HUES6 (cell line): ENCODE data around the gene POC1B.

Experiments
- H3K27ac ChIP-seq: 2 replicates; pipeline ENCODE4 v1.7.0; 2013; ENCODE audit warnings: low read depth, mild to moderate bottlenecking, low read length, inconsistent platforms
- H3K27me3 ChIP-seq: 2 replicates; pipeline ENCODE4 v1.6.1; 2013; ENCODE audit warnings: low read length; ENCODE audit not compliant: control insufficient read depth, insufficient read depth
- H3K36me3 ChIP-seq: 2 replicates; pipeline ENCODE4 v1.6.1; 2013; ENCODE audit warnings: low read length; ENCODE audit not compliant: control insufficient read depth, insufficient read depth
- H3K4me1 ChIP-seq: 2 replicates; pipeline ENCODE4 v1.6.1; 2013; ENCODE audit warnings: low read length; ENCODE audit not compliant: control insufficient read depth, insufficient read depth
- H3K4me3 ChIP-seq: 2 replicates; pipeline ENCODE4 v1.5.1; 2013; ENCODE audit warnings: low read depth, low read length
- H3K9ac ChIP-seq: one replicate; pipeline ENCODE4 v1.6.1; 2013; ENCODE audit warnings: mild to moderate bottlenecking, low read length
- H3K9me3 ChIP-seq: 2 replicates; pipeline ENCODE4 v1.6.1; 2013; ENCODE audit warnings: low read depth, low read length; ENCODE audit not compliant: control insufficient read depth, insufficient read depth

POC1B gene

DNA sequence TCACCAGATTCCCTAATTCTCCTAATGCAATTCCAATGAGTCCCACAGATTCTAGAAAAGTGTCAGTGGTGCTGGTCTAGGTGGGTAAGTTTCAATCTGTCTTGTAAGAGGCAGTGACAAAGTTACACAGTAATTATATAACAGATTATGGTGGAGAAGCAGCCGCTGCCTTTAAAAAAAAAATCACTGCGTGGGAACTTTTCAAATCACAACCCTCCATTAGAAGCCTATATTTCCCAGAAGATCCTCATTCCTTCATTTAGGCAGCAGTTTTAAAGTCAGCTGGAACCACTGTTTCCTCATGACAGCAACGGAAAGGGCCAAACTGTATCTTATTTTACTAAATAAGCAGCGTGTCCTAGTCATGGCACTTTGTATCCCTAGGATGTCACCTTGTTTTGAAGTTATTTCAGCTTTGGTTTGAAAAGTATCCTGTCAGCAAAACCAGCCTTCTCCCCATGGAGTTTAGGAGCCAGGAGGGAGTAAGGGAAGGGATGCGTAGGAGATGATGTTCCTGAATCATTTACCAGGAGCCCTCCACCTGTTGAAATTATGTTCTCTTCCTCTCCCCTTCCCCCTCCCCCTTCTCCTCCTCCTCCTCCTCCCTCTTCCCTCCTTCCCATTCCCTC, 145.9 kb downstream of the POC1B start:
- H3K4me1 ChIP-seq = peaks cover 18% of the 10 kb centered on the region
- H3K9me3 ChIP-seq = no peaks in the 10 kb centered on the region
- H3K27ac ChIP-seq = no peak overlapping the region
- H3K4me3 ChIP-seq = no peak overlapping the region
- no peaks in the 10 kb centered on the region for H3K27me3 ChIP-seq
- H3K9ac ChIP-seq = no peak overlapping the region
- no peaks in the 10 kb centered on the region for H3K36me3 ChIP-seq

GRCh38 chr12:89379148-89379838, 146.6 kb downstream of the POC1B start:
- Histone ChIP-seq H3K27me3 (no peaks in the 10 kb centered on the region), H3K36me3 (no peaks in the 10 kb centered on the region), H3K4me1 (peaks cover 11% of the 10 kb centered on the region), H3K4me3 (no peak overlapping the region), H3K27ac (no peak overlapping the region), H3K9me3 (no peaks in the 10 kb centered on the region), H3K9ac (no peak overlapping the region)

DNA sequence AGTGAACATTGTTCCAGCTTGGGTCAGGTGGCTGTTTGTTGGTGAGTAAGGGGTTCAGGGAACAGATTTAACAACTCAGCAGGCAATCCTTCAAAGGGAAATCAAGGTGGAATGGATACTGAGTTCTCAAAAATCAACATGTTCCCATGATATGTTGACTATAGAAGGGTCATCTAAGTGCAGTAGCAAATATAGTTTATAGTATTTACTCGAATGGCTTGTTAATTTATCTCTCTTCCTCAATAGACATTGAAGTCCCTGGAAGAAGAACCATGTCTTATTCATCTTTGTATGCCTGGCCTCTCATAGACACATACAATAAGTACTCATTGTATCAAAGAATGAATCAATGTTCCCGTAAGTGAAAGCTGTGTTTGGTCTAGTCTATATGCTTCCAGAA, 149.0 kb downstream of the POC1B start:
- Histone ChIP-seq H3K36me3 (no peaks in the 10 kb centered on the region), H3K4me3 (no peak overlapping the region), H3K27me3 (no peaks in the 10 kb centered on the region), H3K27ac (no peak overlapping the region), H3K9ac (no peak overlapping the region), H3K4me1 (peaks cover 14% of the 10 kb centered on the region), H3K9me3 (no peaks in the 10 kb centered on the region)

DNA sequence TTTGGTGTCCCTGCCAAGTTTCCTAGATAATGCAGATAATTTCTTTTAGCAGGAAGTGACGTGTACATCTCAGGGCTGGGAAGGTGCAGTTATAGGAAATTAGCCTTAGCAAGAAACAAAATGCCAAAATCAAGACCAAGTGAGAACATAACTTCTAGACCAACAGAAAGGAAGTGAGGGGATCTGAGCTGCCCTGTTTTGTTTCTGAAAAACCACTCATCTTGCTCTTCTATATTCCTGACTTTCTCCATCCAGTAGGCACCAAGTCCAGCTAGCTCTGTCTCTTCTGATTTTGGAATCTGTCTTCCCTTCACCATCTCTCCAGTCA, 149.7 kb downstream of the POC1B start:
- H3K4me3 ChIP-seq = no peak overlapping the region
- no peaks in the 10 kb centered on the region for H3K9me3 ChIP-seq
- no peaks in the 10 kb centered on the region for H3K27me3 ChIP-seq
- H3K27ac ChIP-seq = no peak overlapping the region
- no peak overlapping the region for H3K9ac ChIP-seq
- peaks cover 14% of the 10 kb centered on the region for H3K4me1 ChIP-seq
- H3K36me3 ChIP-seq = no peaks in the 10 kb centered on the region

- no peaks in the 10 kb centered on the region for H3K27me3 ChIP-seq
- no peak overlapping the region for H3K27ac ChIP-seq
- H3K9ac ChIP-seq = no peak overlapping the region
- H3K4me1 ChIP-seq = peaks cover 14% of the 10 kb centered on the region
- no peaks in the 10 kb centered on the region for H3K36me3 ChIP-seq
- no peaks in the 10 kb centered on the region for H3K9me3 ChIP-seq
- H3K4me3 ChIP-seq = no peak overlapping the region
Observed at GRCh38 chr12:89373763-89374572, 151.9 kb downstream of the POC1B start.

GRCh38 chr12:89372584-89373370, 153.1 kb downstream of the POC1B start:
- no peaks in the 10 kb centered on the region for H3K9me3 ChIP-seq
- H3K4me1 ChIP-seq = peaks cover 14% of the 10 kb centered on the region
- H3K9ac ChIP-seq = no peak overlapping the region
- H3K36me3 ChIP-seq = no peaks in the 10 kb centered on the region
- no peaks in the 10 kb centered on the region for H3K27me3 ChIP-seq
- no peak overlapping the region for H3K27ac ChIP-seq
- H3K4me3 ChIP-seq = no peak overlapping the region

GRCh38 chr12:89370850-89371249, 155.0 kb downstream of the POC1B start:
- H3K9ac ChIP-seq = no peak overlapping the region
- H3K27me3 ChIP-seq = no peaks in the 10 kb centered on the region
- no peaks in the 10 kb centered on the region for H3K9me3 ChIP-seq
- H3K4me1 ChIP-seq = peaks cover 14% of the 10 kb centered on the region
- no peak overlapping the region for H3K27ac ChIP-seq
- no peak overlapping the region for H3K4me3 ChIP-seq
- no peaks in the 10 kb centered on the region for H3K36me3 ChIP-seq

GRCh38 chr12:89370421-89370831, 155.4 kb downstream of the POC1B start:
- H3K4me1 ChIP-seq = peaks cover 14% of the 10 kb centered on the region
- H3K9ac ChIP-seq = no peak overlapping the region
- no peak overlapping the region for H3K27ac ChIP-seq
- H3K36me3 ChIP-seq = no peaks in the 10 kb centered on the region
- H3K9me3 ChIP-seq = no peaks in the 10 kb centered on the region
- H3K4me3 ChIP-seq = no peak overlapping the region
- no peaks in the 10 kb centered on the region for H3K27me3 ChIP-seq
